Aorta (tissue), 5 donors: ENCODE results near the gene PARL. TPM values are rescaled to one million over a fixed set of nuclear protein-coding genes. Genes with fewer than 3 reads are reported as not detected.
"Not testable (repeated sequence)": the region's sequence is repeated elsewhere in the genome, so short reads cannot be mapped to it uniquely, and the experiment has no call there.

ENCODE experiments used
- ATAC-seq: fragments of 200-7000 bp; cut with Tn5 transposase; one replicate; pipeline ENCODE4 v1.9.1; 2022; ENCODE audit warnings: moderate library complexity; ENCODE audit not compliant: low FRiP score
- DNase-seq, 2 donors: peaks; one replicate each; pipeline ENCODE4 v3.0.0-alpha.2; 2020
- H3K27ac ChIP-seq, 2 donors: one replicate each; pipeline ENCODE4 v1.5.1; 2013; ENCODE audit warnings: low read length in 2 of 2, mild to moderate bottlenecking in 2 of 2, moderate library complexity in 2 of 2, control low read depth in 1 of 2, inconsistent platforms in 1 of 2, low read depth in 1 of 2
- H3K27me3 ChIP-seq, 2 donors: one replicate each; pipeline ENCODE4 v1.6.1; 2013; ENCODE audit warnings: control low read depth in 1 of 2, low read length in 1 of 2, mild to moderate bottlenecking in 1 of 2, moderate library complexity in 1 of 2; ENCODE audit not compliant: insufficient read depth in 2 of 2, control insufficient read depth in 1 of 2
- H3K36me3 ChIP-seq, 2 donors: one replicate each; pipeline ENCODE4 v1.6.1; 2013; ENCODE audit warnings: control low read depth in 1 of 2, low read length in 1 of 2, mild to moderate bottlenecking in 1 of 2; ENCODE audit not compliant: insufficient read depth in 2 of 2, control insufficient read depth in 1 of 2
- H3K4me1 ChIP-seq, 2 donors: one replicate each; pipeline ENCODE4 v1.6.1; 2013; ENCODE audit warnings: low read length in 2 of 2, control low read depth in 1 of 2, mild to moderate bottlenecking in 1 of 2, moderate library complexity in 1 of 2; ENCODE audit not compliant: insufficient read depth in 2 of 2, control insufficient read depth in 1 of 2
- H3K4me3 ChIP-seq, 2 donors: one replicate each; pipeline ENCODE4 v1.5.1; 2013; ENCODE audit warnings: low read length in 2 of 2, control low read depth in 1 of 2, mild to moderate bottlenecking in 1 of 2
- H3K9me3 ChIP-seq: one replicate; pipeline ENCODE4 v1.6.1; 2013; ENCODE audit warnings: mild to moderate bottlenecking, low read length; ENCODE audit not compliant: control insufficient read depth
- WGBS, 2 donors: extraction: QIAGEN DNeasy Blood & Tissue Kit; methylation state at CpG; one replicate each; pipeline ENCODE4 v1.1.7; 2013; 5-methylcytosine and 5-hydroxymethylcytosine counted together
- intact Hi-C, 2 donors: fragments of 100-400 bp; cut with DNase I; formaldehyde crosslinking; loops; one replicate each; pipeline versions ENCODE4 v1.14.2 to v1.15.0; 2022
- polyA plus RNA-seq, 2 donors: library from polyadenylated mRNA; stranded (reverse); fragments of 200-250 nt; gene quantifications; one replicate each; pipeline ENCODE4 v1.2.3, GENCODE V29; 2013
- total RNA-seq, 2 donors: library from RNA; stranded (reverse); fragmentation: NEBNext Ultra II Directional; extraction: Animal tissue kit (Norgen Biotek cat#: 25700); gene quantifications; one replicate each; pipeline ENCODE4 v1.2.1, GENCODE V29; 2021
- donor health status: healthy with polysubstance abuse.
- donor health status: Bipolar disorder and iron deficiency.
- donor health status: DM: no; HTN: no; CAD: no.
- donor health status: DM: no; HTN: no; CAD: no.
- donor health status: DM: yes; HTN: yes; CAD: no.

Gene PARL
- total and polyA plus RNA-seq, 4 donors: 49.5 to 76.4 (median 60.3) TPM

- H3K36me3 ChIP-seq: no peaks in the 10 kb centered on the region
- ATAC-seq (no peak), DNase-seq (no peak)
- intact Hi-C loops: no loop called here
- H3K4me1 ChIP-seq: peaks cover 0 to 6% of the 10 kb centered on the region in 2 donors
- 93 to 95% methylated on average over 2 of the region's 2 CpGs for WGBS, 2 donors
- H3K27ac ChIP-seq: no peak overlapping the region
- no peaks in the 10 kb centered on the region for H3K9me3 ChIP-seq
- H3K4me3 ChIP-seq: no peak overlapping the region
- no peaks in the 10 kb centered on the region for H3K27me3 ChIP-seq
Observed at GRCh38 chr3:183879243-183879642, 5.4 kb downstream of the PARL start.

- H3K9me3 ChIP-seq: no peaks in the 10 kb centered on the region
- intact Hi-C loops: no loop called here
- ATAC-seq: no peak
- peak in 1 of 2 donors; percentile 60 for DNase-seq
- no peak overlapping the region for H3K4me3 ChIP-seq
- H3K4me1 ChIP-seq: no peaks in the 10 kb centered on the region
- no peaks in the 10 kb centered on the region for H3K36me3 ChIP-seq
- H3K27me3 ChIP-seq: no peaks in the 10 kb centered on the region
- H3K27ac ChIP-seq: no peak overlapping the region
- 94% methylated on average over 8 of the region's 8 CpGs for WGBS, 2 donors
Observed at GRCh38 chr3:183878071-183878470, 6.6 kb downstream of the PARL start.

GRCh38 chr3:183877227-183877626, 7.5 kb downstream of the PARL start:
- H3K9me3 ChIP-seq, H3K36me3 ChIP-seq, H3K4me1 ChIP-seq, H3K27me3 ChIP-seq, DNase-seq, H3K4me3 ChIP-seq, ATAC-seq, H3K27ac ChIP-seq, intact Hi-C loops: not testable (repeated sequence)
- WGBS, 2 donors: 85 to 88% methylated on average over 5 of the region's 5 CpGs

DNA sequence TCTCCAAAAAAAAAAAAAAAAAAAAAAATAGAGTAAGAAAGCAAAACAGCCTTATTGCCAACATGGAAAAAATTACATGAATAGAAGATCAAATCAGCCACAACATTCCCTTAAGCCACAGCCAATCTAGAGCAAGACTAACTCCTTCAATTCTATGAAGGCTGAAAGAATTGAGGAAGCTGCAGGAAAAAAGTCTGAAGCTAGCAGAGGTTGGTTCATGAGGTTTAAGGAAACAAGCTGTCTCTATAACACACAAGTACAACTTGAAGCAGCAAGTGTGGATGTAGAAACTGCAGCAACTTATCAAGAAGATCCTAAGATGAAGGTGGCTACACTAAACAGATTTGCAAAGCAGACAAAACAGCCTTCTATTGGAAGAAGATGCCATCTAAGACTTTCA, 9.3 kb downstream of the PARL start:
- no peaks in the 10 kb centered on the region for H3K4me1 ChIP-seq
- H3K36me3 ChIP-seq: no peaks in the 10 kb centered on the region
- ATAC-seq: no peak
- no peaks in the 10 kb centered on the region for H3K27me3 ChIP-seq
- DNase-seq: no peak
- intact Hi-C loops: no loop called here
- no peak overlapping the region for H3K27ac ChIP-seq
- H3K9me3 ChIP-seq: no peaks in the 10 kb centered on the region
- H3K4me3 ChIP-seq: no peak overlapping the region

DNA sequence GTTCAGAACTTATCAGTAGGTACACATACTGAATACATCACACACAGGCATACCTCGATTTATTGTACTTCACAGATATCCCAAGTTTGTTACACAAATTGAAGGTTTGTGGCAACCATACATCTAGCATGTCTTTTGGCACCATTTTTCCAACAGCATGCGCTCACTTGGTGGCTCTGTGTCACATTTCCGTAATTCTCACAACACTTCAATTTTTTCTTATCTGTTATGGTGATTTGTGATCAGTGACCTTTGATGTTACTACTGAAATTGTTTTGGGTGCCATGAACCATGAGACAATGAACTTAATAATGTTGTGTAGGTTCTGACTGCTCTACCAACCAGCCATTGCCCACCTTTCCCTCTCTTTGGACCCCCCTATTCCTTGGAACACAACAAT, 10.8 kb downstream of the PARL start:
- WGBS, 2 donors: 85 to 90% methylated on average over 3 of the region's 3 CpGs
- no peak overlapping the region for H3K27ac ChIP-seq
- no peaks in the 10 kb centered on the region for H3K4me1 ChIP-seq

DNA sequence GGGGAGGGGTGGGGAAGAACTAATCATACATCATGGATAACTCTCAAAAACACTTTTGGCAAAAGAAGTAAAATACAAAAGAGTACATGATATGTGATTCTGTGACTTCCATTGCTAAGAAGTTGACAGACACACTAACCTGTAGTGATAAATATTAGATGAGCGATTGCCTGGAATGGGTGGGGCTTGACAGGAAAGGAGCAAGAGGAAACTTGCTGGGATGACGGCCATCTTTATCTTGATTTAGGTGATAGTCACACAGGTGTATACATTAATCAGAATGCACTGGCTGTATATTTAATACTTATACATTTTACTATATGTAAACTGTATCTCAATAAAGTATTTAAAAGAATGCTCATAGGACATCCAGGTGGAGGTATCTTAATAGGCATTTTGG, 13.1 kb downstream of the PARL start:
- H3K4me1 ChIP-seq: no peaks in the 10 kb centered on the region
- H3K4me3 ChIP-seq: no peak overlapping the region
- ATAC-seq: no peak
- no peaks in the 10 kb centered on the region for H3K9me3 ChIP-seq
- no peaks in the 10 kb centered on the region for H3K27me3 ChIP-seq
- 88 to 89% methylated on average over 2 of the region's 2 CpGs for WGBS, 2 donors
- intact Hi-C loops: no loop called here
- H3K27ac ChIP-seq: no peak overlapping the region
- no peaks in the 10 kb centered on the region for H3K36me3 ChIP-seq
- DNase-seq: no peak

More for the DNA sequence above, 10.8 kb downstream of the PARL start:
- Histone ChIP-seq H3K36me3 (no peaks in the 10 kb centered on the region), H3K4me3 (no peak overlapping the region), H3K9me3 (no peaks in the 10 kb centered on the region), H3K27me3 (no peaks in the 10 kb centered on the region)
- DNase-seq: no peak
- ATAC-seq: no peak
- intact Hi-C loops: no loop called here

DNA sequence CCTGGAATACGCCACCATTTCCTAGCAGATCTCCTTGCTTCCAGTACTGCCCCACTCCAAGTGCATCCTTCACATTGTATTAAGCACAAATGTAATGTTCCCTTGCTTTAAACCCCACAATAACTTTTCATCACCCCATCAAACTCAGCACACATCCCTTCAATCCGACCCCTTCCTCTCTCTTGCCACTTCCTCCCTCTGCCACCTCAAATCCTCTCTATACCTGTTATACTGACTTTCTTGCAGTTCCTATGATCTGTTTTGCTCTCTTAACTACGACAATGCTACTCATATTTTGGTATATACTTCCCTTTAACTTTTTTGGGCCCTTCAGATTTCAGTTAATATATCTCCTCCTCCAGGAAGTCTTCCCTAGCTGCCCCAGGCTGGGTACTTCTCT, 14.1 kb downstream of the PARL start:
- no peaks in the 10 kb centered on the region for H3K27me3 ChIP-seq
- no peaks in the 10 kb centered on the region for H3K36me3 ChIP-seq
- no peaks in the 10 kb centered on the region for H3K4me1 ChIP-seq
- ATAC-seq (no peak), DNase-seq (no peak)
- WGBS, 2 donors: 92 to 97% methylated on average over 3 of the region's 3 CpGs
- no peak overlapping the region for H3K4me3 ChIP-seq
- no peak overlapping the region for H3K27ac ChIP-seq
- intact Hi-C loops: no loop called here
- H3K9me3 ChIP-seq: no peaks in the 10 kb centered on the region

DNA sequence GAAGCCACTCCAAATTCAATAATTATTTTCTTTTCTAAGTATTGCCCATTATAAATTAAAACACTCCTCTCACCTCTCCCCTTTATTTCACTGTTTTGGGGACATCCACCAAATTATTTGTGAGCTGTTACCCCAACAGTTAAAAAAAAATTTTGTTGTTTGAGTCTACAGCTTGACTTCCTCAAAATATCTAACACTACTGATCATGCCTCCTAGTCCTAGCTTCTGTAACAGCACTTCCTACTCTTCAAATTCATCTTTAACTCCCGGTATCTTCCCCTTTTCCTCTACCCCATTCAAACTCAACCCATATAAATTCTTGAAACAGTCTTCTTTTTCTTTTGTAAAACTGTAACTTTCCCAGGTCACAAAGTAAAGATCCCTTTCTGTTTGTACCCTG, 15.9 kb downstream of the PARL start:
- no peak overlapping the region for H3K27ac ChIP-seq
- WGBS, 2 donors: 94 to 97% methylated on average over 1 of the region's 1 CpG
- H3K4me3 ChIP-seq: no peak overlapping the region
- H3K27me3 ChIP-seq: no peaks in the 10 kb centered on the region
- DNase-seq (no peak), ATAC-seq (no peak)
- no peaks in the 10 kb centered on the region for H3K4me1 ChIP-seq
- intact Hi-C loops: no loop called here
- H3K36me3 ChIP-seq: peaks cover 2 to 4% of the 10 kb centered on the region in 2 donors
- no peaks in the 10 kb centered on the region for H3K9me3 ChIP-seq

GRCh38 chr3:183862610-183863009, 22.1 kb downstream of the PARL start:
- Histone ChIP-seq H3K4me1 (no peaks in the 10 kb centered on the region), H3K27ac (no peak overlapping the region), H3K9me3 (no peaks in the 10 kb centered on the region), H3K27me3 (no peaks in the 10 kb centered on the region), H3K4me3 (no peak overlapping the region), H3K36me3 (peaks cover 2 to 4% of the 10 kb centered on the region in 2 donors)
- ATAC-seq (no peak), DNase-seq (no peak)
- 83 to 87% methylated on average over 4 of the region's 4 CpGs for WGBS, 2 donors
- intact Hi-C loops: no loop called here
